ENCODE data around the gene SOHLH2. TPM values are rescaled to one million over a fixed set of nuclear protein-coding genes. Genes with fewer than 3 reads are reported as not detected.

SOHLH2 gene
- total RNA-seq (2022; extraction: Qiagen RNA extraction) = 0.06 TPM in 1 of 5 replicates, not detected in the others

DNA sequence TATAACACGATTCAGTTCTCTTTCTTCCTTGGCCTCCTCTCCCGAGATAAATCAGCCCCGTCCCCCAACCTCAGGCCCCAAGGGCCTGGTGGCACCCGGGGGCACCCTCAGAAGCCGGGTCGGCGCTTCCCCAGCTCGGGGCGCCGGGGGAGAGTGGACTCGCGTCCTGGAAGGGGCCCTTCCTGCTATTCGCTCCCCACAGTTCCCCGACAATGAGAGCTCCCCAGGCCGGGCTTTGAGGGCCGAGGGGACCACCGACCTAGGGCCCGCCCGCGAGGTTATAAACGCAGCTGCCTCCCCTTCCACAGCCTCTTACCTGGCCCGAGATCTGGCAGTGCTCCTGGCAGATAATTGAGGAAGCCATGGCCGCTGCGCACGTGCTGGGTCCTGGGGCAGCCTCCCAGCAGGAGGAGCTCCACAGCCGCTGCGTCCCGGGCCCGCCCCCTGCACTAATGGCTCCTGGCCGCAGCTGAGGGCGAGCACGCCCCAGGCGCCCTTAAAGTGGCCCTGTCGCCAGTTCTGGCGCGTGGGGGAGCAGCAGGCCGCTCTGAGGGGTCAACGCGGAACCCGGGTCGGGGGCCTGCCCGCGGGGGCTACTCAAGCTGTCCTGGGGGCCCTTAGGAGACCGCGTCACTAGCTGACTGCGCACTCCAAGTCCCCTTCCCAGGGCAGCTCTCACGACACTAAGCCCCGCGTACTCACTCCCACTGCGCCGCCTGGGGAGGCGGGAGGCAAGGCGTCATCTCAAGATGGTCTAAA, at the start of gene SOHLH2:
Gene SOHLH2, minus strand, starts transcription at position 394 of the 759 bp plus-strand sequence. Its CDS starts 30 bp downstream, at position 364.

DNA sequence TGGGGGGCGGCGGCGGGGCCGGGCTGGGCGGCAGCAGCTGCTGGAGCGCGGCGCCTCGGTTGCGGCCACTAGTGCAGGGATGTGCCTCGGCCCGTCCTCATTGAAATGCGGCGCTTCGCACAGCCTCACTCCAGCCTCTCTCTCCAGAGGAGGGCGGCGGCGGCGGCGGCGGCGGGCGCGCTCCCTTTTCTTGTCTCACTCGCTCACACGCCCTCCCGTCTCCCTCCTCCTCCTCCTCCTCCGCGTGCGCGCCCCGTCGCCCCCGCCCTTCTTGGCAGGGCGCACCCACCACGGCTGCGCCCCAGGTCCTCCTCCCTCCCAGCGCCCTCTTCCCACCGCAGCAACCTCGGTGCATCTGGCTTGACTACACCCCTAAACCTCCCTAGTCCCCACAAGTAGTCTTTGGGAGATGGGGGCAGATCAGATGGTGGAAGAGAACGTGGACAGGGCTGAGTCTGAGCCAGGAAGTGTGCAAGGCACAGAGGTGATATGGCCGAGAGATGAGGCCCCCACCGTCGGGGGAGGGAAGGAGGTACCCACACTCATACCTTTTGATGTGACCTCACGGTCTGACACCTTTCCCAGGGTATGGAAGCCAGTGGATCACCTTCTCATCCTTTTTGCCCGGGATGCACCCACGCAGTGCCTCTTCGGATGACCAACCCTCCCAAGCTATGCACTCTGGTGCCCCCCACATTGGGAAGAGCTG, 83.0 kb downstream of the SOHLH2 start, which contains the start of gene DCLK1:
Gene DCLK1, minus strand, starts transcription at position 161 of the 709 bp plus-strand sequence.

Other genes starting within 250 kb of the SOHLH2 start
- 0.97 to 1.2 TPM (median 1.1 TPM) in 5 replicates for gene DCLK1, start 83.2 kb downstream of the SOHLH2 start, total RNA-seq (2022; extraction: Qiagen RNA extraction)
- 0.07 to 0.44 TPM (median 0.29 TPM) in 5 replicates for gene CCDC169, start 83.3 kb upstream of the SOHLH2 start, total RNA-seq (2022; extraction: Qiagen RNA extraction)
- gene SPART, start 131.8 kb upstream of the SOHLH2 start, total RNA-seq (2022; extraction: Qiagen RNA extraction) = 18.3 to 28.8 TPM (median 19.2 TPM) in 5 replicates
- 0.29 to 0.59 TPM (median 0.34 TPM) in 5 replicates for gene CCNA1, start 217.9 kb upstream of the SOHLH2 start, total RNA-seq (2022; extraction: Qiagen RNA extraction)

Measured in A549 treated with AZD2906 at 1 μM for 4 hours (cell line).